ENCODE measurements around the gene RPL10L. TPM values are rescaled to one million over a fixed set of nuclear protein-coding genes. Genes with fewer than 3 reads are reported as not detected.

Gene RPL10L
- total RNA-seq (not detected in 2 replicates), polyA plus RNA-seq (not detected in 2 replicates)

- H3K27me3 ChIP-seq = no peaks in the 10 kb centered on the region
- H3K27ac ChIP-seq = no peak within 1 kb of the TSS
- no peak for TF ChIP-seq CTCF (IDR thresholded peaks at IDR 0.05; ENCODE audit: low read depth, low read length)
- H3K9me3 ChIP-seq (ENCODE audit: low read depth) = no peaks in the 10 kb centered on the region
- H3K4me1 ChIP-seq (ENCODE audit: low read depth) = no peaks in the 10 kb centered on the region
- DNase-seq (ENCODE audit: low read depth in 1 of 2, low spot score in 1 of 2) = no peak
- H3K36me3 ChIP-seq = no peaks in the 10 kb centered on the region
- H3K4me3 ChIP-seq = no peak within 1 kb of the TSS
Observed at GRCh38 chr14:46651526-46652144, at the start of gene RPL10L. Gene RPL10L, minus strand, starts transcription at chr14:46651781. Its CDS starts 45 bp downstream, at chr14:46651736.

- Histone ChIP-seq H3K27me3 (no peaks in the 10 kb centered on the region), H3K4me1 (ENCODE audit: low read depth) (no peaks in the 10 kb centered on the region), H3K9me3 (ENCODE audit: low read depth) (no peaks in the 10 kb centered on the region), H3K27ac (no peak overlapping the region), H3K36me3 (no peaks in the 10 kb centered on the region), H3K4me3 (no peak overlapping the region)
- TF ChIP-seq CTCF (IDR thresholded peaks at IDR 0.05; ENCODE audit: low read depth, low read length) = no peak
- DNase-seq (ENCODE audit: low read depth in 1 of 2, low spot score in 1 of 2) = no peak
Observed at GRCh38 chr14:46691819-46692218, 40.2 kb upstream of the RPL10L start.

- Histone ChIP-seq H3K4me3 (no peak overlapping the region), H3K9me3 (ENCODE audit: low read depth) (no peaks in the 10 kb centered on the region), H3K27ac (no peak overlapping the region), H3K27me3 (no peaks in the 10 kb centered on the region), H3K4me1 (ENCODE audit: low read depth) (no peaks in the 10 kb centered on the region), H3K36me3 (no peaks in the 10 kb centered on the region)
- no peak for TF ChIP-seq CTCF (IDR thresholded peaks at IDR 0.05; ENCODE audit: low read depth, low read length)
- no peak for DNase-seq (ENCODE audit: low read depth in 1 of 2, low spot score in 1 of 2)
Observed at GRCh38 chr14:46686652-46687051, 35.1 kb upstream of the RPL10L start.

DNA sequence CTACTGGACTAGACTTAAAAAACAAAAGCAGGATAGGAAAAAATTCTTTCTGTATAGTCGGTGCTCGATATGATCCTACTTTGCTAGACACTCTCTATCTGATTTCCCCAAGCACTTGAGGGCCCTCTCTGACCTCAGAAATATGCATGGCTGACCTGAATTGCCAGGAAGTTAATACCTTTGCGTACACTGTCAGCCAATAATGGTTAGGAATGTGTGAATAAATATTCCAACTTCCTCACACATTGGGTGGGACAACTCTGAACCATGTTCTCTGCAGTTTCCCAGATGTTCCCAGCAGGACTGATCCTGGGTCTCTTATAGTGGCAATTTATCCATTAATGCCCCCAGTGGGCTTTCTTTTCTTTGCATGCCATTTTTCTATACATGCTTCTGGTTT is 20.5 kb upstream of the RPL10L start:
- no peak for DNase-seq (ENCODE audit: low read depth in 1 of 2, low spot score in 1 of 2)
- no peak for TF ChIP-seq CTCF (IDR thresholded peaks at IDR 0.05; ENCODE audit: low read depth, low read length)
- no peak overlapping the region for H3K27ac ChIP-seq

GRCh38 chr14:46663382-46663781 is 11.8 kb upstream of the RPL10L start:
- H3K27me3 ChIP-seq = no peaks in the 10 kb centered on the region
- no peaks in the 10 kb centered on the region for H3K9me3 ChIP-seq (ENCODE audit: low read depth)
- H3K4me1 ChIP-seq (ENCODE audit: low read depth) = peaks cover 5% of the 10 kb centered on the region
- TF ChIP-seq CTCF (IDR thresholded peaks at IDR 0.05; ENCODE audit: low read depth, low read length) = no peak
- no peak for DNase-seq (ENCODE audit: low read depth in 1 of 2, low spot score in 1 of 2)
- H3K4me3 ChIP-seq = no peak overlapping the region
- H3K36me3 ChIP-seq = no peaks in the 10 kb centered on the region
- no peak overlapping the region for H3K27ac ChIP-seq

More for the DNA sequence above, 20.5 kb upstream of the RPL10L start:
- H3K27me3 ChIP-seq = no peaks in the 10 kb centered on the region
- no peaks in the 10 kb centered on the region for H3K9me3 ChIP-seq (ENCODE audit: low read depth)
- no peak overlapping the region for H3K4me3 ChIP-seq
- H3K4me1 ChIP-seq (ENCODE audit: low read depth) = peaks cover 5% of the 10 kb centered on the region
- H3K36me3 ChIP-seq = no peaks in the 10 kb centered on the region

Data from cardiac muscle cell (in vitro differentiated cells and primary cell).